Right lobe of liver (tissue), 4 donors: ENCODE results near the gene DPYSL3.

Source experiments
- CTCF ChIP-seq, 4 donors: fragments of 200-600 bp in 3 of 4; fragments of 450-650 bp in 1 of 4; IDR thresholded peaks; one replicate each; pipeline versions ENCODE4 v1.5.1 to v1.8.0; 2016 to 2022; ENCODE audit warnings: antibody characterized with exemption in 4 of 4, mild to moderate bottlenecking in 2 of 4
- POLR2A ChIP-seq: fragments of 450-650 bp; IDR thresholded peaks from one replicate; pipeline ENCODE4 v1.6.1; 2017; ENCODE audit warnings: antibody characterized with exemption, mild to moderate bottlenecking
- donor health status: DM: no; HTN: no; CAD: no.
- donor health status: DM: no; HTN: no; CAD: no.
- donor health status: DM: no; HTN: yes; CAD: no.

GRCh38 chr5:147552897-147553296 lies 43.0 kb upstream of the DPYSL3 start:
- TF ChIP-seq CTCF (IDR thresholded peaks at IDR 0.05) (no peak), POLR2A (no peak)
